Right forelimb (tissue), 1 donor: ENCODE data around the gene TBC1D4.

Experiments
- DNase-seq: peaks from one replicate; pipeline ENCODE4 v3.0.0-alpha.2; 2018

TBC1D4 gene

DNA sequence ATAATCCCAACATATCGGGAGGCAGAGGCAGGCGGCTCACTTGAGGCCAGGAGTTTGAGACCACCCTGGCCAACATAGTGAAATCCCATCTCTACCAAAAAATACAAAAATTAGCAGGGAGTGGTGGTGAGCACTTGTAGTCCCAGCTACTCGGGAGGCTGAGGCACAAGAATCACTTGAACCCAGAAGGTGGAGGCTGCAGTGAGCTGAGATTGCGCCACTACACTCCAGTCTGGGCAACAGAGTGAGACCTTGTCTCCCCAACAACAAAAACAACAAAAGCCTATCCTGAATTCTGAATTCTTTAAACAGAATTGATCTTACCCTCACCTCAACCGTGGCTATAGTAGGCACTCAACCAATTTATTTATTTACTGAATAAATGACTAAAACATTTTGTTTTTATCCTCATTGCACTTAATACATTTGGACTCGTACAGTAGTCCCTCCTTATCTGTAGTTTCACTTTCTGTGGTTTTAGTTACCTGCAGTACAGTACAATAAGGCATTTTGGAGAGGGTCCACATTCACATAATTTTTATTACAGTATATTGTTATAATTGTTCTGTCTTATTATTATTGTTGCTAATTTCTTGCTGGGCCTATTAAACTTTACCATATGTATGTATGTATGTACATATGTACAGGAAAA lies 98.8 kb downstream of the TBC1D4 start:
- DNase-seq: no peak

- no peak for DNase-seq
These were observed 103.7 kb downstream of the TBC1D4 start for GRCh38 chr13:75378301-75378700.

- no peak for DNase-seq
These were observed 105.1 kb downstream of the TBC1D4 start for GRCh38 chr13:75376792-75377402.

- no peak for DNase-seq
These were observed 106.6 kb downstream of the TBC1D4 start for GRCh38 chr13:75375329-75375728.

DNA sequence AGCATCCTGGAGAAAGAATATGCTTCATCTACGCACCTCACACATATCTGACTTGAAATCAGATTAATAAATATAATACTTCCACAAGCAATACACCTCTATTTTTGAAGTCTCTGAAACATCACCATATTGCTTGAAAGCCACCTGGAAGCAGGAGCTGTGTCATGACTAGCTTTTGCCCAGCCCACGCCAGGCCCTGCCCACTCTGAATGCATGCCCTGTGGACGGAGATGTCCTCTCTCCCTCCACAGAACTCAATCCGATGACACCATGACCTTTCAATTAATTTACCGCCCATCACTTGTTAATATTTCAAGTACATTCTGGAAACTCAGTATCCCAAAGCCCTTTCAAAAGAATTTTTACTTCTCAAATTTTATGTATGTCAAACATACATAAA lies 108.0 kb downstream of the TBC1D4 start:
- DNase-seq: no peak

DNA sequence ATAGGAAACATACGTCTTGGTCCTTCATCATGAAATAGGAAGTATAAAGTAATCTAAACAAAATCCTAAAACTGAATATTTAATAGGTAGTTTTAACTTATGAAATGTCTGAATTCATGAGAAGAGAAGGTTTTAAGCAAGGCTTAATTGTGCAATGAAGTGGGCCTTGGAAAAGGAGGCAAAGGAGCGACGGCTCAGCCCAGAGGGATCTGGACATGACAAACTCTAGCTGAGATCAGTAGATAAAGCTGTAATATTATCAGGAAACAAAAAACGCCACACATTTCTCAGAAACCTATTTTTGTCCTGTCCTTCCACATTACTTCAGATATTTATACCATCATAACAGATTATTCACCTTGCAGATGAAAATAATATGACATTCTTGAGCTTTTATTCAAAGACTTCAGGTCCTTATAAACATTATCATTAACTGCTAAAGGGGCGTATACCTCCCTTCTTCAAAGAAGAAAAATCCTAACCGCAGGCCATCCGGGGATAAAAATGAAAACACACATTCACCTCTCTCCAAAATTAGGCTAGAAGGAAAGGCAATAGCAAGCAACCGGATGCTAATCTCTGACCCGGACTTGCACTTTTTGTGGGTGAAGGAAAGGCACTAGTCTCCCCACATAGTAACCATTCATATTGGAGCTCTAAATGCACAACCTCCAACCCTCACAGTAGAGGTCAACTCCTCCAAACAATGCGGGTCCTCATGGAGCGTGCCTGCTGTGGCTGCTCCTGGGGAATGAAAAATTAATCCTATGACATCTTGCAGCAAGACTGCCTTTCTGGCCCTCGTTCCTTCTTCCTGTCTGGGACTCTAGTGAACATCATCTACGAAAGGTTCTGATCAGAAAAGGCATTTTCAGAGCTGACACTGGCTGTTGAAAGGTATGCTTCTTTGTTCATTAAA lies 108.8 kb downstream of the TBC1D4 start:
- no peak for DNase-seq

GRCh38 chr13:75372517-75372916 lies 109.5 kb downstream of the TBC1D4 start:
- DNase-seq: no peak

GRCh38 chr13:75371203-75371602 lies 110.8 kb downstream of the TBC1D4 start:
- DNase-seq: no peak

GRCh38 chr13:75370774-75371173 lies 111.2 kb downstream of the TBC1D4 start:
- no peak for DNase-seq

DNA sequence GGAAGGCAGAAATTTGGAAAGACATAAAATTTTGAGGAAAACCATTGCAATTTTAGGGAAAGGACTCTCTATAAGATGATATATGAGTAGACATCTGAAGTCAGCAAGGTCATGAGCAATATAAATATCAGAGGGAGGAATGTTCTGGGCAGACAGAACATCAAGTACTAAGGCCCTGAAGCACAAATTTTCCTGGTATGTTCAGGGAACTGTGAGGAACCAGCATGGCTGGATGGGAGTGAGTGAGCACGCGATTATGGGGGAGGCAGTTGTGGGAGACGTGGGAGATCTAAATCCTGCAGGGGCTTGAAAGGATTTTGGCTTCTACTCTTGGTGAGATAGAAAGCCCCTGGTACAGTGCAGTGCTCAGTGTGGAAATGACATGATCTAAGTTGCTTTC lies 112.0 kb downstream of the TBC1D4 start:
- no peak for DNase-seq

DNA sequence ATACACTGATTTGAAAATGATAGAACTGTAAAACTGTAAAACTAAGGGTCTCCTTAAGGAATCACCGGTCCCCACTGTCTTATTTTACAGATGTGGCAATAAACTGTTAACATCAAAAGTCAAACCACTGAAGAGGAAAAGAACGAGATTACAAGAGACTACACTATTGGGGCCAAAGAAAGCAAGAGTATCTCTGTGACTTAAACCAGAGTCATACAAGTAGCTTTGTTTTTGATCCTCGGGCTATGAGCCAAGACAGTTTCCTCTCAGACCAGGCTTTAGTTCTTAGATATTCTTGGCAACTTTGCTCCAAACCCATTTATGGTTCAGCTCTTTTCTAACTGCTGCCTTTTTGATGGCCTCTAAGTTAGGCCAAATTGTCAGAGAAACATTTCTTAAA lies 113.8 kb downstream of the TBC1D4 start:
- no peak for DNase-seq

GRCh38 chr13:75366380-75367280 lies 115.3 kb downstream of the TBC1D4 start:
- no peak for DNase-seq

DNA sequence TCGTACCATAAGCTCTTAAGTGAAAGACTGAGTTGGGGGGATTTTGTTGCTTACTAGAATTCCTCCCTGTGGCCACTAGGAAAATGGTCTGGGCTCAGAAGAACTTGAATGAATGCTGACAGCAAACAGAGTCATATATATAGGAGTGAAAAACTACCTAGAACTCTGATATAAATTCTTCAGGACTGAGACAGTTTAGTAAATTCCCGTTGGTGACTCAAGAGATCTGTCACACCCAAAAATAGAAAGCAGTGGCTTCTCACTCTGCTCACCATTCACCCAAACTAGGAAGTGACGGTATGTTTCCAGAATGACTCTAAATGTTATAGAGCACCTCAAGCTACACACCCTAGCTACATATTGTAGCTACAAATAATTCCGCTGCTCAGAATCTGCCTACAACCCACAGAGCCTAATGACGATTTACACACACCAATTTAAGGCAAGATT lies 116.2 kb downstream of the TBC1D4 start:
- DNase-seq: no peak

DNA sequence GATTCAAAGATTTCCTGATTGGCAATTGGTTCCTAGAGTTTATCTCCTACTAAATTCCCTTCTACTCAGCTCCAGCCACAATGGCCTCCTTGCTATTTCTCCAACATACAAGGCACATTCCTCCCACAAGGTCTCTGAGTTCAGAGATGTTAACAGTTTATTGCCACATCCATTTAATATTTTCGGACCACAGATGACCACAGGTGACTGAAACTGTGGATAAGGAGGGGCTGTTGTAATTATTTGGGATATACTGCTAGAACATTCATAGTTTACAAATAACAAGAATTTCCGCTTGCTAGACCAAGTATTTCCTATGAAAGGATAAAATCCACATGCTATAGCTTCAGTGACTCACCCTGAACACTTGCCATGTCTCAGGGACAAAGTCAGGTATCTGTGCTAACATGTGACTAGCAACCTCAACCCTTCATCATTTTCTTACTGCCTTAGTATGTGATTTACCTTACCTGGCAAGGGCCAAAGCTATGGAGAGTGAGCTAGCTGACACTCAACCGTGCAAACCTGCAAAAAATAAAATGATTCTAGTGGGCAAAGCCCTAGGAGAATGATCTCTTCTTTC lies 117.7 kb downstream of the TBC1D4 start:
- DNase-seq: no peak

GRCh38 chr13:75363371-75363770 lies 118.6 kb downstream of the TBC1D4 start:
- DNase-seq: no peak

DNA sequence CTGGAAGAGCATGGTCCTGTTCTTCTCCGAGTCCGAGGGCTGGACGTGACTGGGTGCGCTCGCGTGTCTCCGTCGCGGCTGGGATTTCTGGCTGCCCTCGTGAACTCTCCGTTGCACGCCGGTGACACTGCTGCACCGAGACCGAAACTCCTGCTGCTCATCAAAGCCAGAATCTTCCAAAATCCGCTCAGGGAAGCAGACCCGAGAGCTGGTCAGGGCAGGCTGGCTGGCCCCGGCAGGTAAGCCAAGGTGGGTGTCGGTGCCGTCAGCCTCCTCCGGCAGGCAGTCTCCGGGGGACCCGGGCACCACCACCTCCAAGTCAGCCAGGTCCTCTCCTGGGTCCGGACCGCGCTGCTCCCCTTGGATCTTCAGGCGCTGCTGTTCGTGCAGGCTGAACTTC lies 119.9 kb downstream of the TBC1D4 start:
- no peak for DNase-seq

DNA sequence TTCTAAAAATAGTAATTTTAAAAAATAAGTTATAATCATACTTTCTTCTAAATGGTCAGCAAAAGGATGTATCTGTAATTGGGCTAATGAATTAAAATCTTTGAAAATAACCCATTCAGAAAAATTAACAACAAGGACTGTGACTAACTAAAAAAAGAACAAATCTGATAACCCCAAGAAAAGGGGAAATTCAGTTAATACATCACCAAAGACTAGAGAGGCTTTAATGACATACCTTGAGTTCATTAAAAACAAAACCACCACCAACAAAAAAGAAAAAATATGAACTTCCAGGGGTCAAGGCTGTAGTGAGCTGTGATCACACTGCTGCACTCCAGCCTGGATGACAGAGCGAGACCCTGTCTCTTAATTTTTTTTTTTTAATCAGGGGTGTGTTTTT lies 121.8 kb downstream of the TBC1D4 start:
- no peak for DNase-seq

- no peak for DNase-seq
These were observed 122.7 kb downstream of the TBC1D4 start for GRCh38 chr13:75359266-75359665.

DNA sequence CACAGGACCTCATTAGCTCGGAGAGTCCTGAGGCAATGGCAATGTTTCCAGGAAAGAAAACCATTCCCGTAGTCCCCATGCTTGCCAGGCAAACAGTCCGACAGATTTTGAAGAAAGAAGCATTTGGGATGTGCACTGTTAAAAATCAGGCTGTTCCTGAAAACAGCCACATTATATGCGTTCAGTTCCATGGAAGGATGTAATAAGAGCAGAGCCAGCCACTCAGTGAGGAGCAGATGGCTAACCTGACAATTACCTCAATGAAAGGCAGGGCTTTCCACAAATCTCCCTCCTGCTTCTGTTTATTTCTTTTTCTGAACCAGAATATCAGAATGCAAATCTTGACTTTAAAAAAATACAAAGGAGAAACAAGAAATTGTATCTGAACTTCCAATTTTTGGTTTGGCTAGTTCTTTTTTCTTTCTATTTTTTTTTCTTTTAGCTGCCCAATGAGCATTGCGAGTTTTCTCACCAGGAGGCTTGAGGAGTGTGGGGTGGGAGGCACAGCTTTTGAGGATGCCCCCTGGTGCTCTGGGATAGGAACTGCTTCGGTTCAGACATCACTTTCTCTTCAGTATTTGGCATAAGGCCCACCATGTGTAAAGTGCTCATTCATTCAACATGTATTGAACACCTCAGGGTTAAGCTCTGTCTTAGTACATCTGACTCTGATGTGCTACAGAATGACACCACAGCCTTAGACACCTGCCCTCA lies 124.2 kb downstream of the TBC1D4 start:
- DNase-seq: no peak

DNA sequence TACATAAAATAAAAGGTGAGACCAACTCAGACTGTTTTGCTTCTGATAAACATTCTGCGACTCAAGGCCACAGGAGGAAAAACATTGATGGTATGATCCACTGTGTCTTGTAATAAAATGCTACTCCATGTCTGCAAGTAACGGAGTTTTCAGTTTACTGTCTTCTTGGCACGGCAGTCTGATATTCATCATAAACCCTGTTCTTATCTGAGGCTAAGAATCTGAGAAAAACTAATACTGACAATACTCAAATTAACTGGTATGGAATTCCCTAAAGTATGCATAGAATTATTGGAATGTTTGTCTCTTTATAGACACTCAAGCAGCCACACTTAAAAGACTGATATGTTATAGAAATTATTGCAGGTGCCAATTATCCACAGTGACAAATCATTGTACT lies 125.5 kb downstream of the TBC1D4 start:
- no peak for DNase-seq

GRCh38 chr13:75355609-75356008 lies 126.4 kb downstream of the TBC1D4 start:
- DNase-seq: no peak

GRCh38 chr13:75353781-75354193 lies 128.2 kb downstream of the TBC1D4 start:
- DNase-seq: no peak
